Hindlimb muscle (tissue), 1 donor: ENCODE results near the gene SLC16A5. TPM values are rescaled to one million over a fixed set of nuclear protein-coding genes. Genes with fewer than 3 reads are reported as not detected.

Experiments
- DNase-seq: peaks from one replicate; pipeline ENCODE4 v3.0.0-alpha.2; 2013
- polyA plus RNA-seq: library from polyadenylated mRNA; unstranded; fragments of 120-200 nt; gene quantifications from one replicate; pipeline ENCODE4 v1.2.1, GENCODE V29; 2013; ENCODE audit not compliant: insufficient read length

The SLC16A5 gene
- polyA plus RNA-seq, 1 donor: 11.2 TPM

GRCh38 chr17:75087182-75087557, 584 bp upstream of the SLC16A5 start:
- DNase-seq: no peak

GRCh38 chr17:75088465-75089417, 987 bp downstream of the SLC16A5 start:
- DNase-seq: no peak

DNA sequence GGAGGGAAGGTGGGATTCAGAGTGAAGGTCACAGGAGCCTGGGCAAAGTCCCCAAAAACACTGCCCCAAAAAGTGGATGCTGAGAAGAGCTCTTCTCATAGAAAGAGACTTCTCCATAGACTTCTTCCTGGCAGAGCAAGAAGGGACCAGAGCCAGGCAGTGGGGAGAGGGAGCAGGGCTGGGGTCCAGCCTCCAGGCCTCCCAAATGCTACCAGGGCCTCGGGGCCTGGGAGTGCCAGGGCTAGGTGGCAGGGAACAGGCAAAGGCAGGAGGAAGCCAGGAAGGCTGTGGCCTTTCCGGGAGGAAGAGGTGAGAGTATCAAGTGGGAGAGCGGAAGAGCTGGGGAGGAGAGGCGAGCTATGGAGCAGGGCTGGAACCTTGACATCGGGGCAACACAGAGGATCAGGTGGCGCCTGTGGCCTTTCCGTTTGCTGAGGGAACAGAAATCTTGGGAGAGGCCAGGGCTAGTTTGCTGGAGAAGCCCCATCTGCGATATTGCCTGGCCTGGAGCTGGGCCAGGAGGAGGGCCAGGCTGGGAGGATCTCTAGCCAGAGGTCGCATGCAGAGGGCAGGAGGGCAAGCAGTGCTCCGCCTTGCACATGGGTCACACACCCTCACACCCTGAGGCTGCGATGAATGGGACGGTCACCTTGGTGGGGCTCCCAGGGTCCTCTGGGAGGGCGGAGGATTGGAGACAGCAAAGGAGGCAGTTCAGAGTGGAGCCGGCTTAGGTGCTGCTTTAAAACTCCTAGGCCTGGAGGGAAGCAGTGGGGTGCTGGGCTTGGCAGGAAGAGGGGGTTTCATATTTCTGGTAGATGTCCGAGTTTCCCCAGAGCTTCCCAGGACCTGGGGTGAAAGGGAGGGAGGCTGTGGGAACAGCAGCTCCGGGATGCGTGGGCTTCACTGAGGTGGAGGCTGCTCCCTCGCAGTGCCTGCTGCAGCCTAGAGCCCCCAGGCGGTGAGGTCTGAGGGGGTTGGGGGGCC, 3.4 kb downstream of the SLC16A5 start:
- no peak for DNase-seq

GRCh38 chr17:75091855-75092327, 4.1 kb downstream of the SLC16A5 start:
- no peak for DNase-seq

- DNase-seq: no peak
Observed at GRCh38 chr17:75093548-75094158, 5.9 kb downstream of the SLC16A5 start.

DNA sequence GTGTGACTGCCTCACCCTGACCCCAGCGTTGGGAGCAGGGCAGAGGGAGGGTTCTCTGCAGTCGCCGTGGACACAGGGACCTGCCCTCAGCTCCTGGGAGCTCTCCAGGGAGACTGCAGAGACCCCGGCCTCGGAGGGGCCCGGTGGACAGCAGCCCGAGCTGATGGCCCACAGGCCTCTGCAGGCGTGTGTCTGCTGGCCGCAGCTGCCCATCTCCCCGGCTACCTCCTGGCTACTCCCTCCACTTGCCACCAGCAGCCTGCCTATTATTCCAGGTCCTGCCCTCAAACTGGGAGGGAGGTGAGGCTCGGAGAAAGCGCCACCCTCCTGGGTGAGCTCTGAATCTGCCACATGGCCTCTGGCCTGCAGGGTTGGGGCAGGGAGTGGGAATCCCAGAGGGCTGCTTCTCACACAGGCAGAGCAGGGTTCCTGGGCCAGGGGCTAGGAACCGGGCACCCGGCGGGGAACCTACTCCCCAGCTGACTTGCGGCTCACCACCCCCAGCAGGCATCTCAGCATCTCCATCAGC, 7.2 kb downstream of the SLC16A5 start:
- DNase-seq: no peak

DNA sequence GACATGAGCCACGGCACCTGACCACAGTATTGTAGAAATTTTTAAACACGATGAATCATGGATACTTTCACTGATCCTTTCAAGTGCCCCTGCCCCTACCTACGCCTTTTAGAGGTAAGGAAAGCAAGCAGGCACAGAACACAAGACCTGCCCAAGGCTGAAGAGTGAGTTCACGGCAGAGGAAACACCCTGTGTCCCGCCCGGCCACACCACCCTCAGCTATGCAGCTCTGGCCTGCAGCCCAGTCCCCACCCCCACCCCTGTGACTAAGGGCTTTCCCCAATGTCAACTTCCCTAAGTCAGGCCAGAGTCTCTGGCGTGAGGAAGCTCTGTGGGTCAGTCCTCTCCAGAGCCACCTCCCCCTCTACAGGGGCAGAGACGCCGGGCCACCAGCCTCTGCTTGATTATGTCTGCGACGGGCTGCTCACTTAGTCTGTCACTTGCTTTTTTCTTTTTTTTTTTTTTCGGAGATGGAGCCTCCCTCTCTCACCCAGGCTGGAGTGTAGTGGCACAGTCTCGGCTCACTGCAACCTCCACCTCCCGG, 8.4 kb downstream of the SLC16A5 start:
- peak; percentile 48 for DNase-seq

DNA sequence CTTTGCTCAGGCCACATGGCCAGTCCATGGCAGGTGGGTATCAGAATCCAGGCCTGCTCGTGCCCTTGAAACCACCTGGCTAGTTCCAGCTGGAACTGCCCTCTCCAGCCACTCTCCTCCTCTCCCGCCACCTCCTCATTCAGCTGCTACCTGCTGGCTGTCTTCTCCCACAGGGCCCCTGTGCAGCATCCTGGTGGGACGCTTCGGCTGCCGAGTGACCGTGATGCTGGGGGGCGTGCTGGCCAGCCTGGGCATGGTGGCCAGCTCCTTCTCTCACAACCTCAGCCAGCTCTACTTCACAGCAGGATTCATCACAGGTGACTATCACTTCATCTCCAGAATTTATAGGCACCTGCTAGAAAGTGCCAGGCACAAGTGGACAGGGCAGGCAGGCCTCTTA, 10.1 kb downstream of the SLC16A5 start:
- DNase-seq: no peak

DNA sequence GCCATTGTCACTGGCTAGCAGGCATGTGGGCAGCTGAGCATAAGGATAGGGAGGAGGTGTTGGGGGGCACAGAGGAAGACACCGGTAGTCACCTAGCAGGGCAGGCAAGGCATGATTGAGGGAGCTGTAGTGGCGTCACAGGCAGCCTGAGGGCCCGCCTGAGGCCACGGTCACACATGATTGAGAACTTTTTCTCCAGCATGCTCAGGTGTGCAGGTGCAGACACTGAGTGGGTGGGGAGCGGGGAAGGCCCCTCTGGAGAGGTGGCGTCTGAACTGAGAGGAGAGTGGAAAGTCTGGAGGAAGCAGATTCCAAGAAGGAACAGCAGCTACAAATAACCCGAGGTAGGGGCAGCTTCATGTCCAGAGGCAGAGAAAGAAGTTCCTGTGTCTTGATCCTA, 11.1 kb downstream of the SLC16A5 start:
- no peak for DNase-seq

- DNase-seq: no peak
Observed at GRCh38 chr17:75099881-75100595, 12.3 kb downstream of the SLC16A5 start.

GRCh38 chr17:75102385-75102821, 14.6 kb downstream of the SLC16A5 start:
- no peak for DNase-seq

GRCh38 chr17:75103601-75104554, 16.1 kb downstream of the SLC16A5 start:
- DNase-seq: no peak

DNA sequence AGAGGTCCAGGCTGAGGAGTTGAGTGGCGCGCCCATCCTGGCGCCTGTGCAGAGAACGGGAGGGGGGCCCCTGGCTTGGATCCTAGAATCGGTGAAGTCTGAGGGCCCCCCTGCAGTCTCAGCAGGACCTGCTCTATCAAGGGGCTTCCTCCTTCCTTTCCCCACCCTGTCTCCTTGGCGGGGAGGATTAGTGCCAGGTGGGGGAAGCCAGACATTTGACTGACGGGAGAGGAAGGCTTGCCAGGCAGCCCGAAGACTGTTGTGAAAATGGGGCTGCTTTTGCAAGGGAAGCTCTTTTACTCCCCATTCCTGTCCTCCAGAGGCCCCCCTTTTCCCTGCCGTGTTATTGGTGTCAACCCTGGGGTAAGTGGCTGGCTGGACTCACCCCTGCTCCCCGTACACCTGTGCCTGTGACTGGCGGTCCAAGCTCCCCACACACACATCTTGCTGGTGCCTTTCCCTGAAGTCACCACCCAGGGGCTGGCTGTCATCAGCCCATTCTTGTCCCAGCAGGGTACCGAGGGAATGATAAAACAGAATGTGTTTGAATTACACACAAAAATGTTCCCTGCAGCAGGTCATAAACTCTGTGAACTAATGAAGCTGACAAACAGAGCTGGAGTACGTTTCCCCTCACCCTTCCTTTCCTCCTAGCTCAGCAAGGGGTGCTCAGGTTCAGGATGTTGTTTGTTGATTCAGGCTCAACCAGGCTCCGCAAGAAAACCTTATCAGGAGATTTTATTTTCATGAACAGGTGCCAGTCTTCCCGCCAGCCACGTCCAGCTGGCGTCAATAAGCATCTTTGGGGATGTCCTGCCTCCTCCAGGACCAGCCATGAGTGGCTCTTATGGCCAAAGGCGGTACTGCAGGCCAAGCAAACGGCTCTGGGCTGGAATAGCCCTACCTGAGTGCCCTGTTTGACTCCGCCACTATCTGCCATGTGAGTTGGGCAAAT, 17.6 kb downstream of the SLC16A5 start:
- no peak for DNase-seq

GRCh38 chr17:75108193-75108592, 20.4 kb downstream of the SLC16A5 start:
- no peak for DNase-seq

DNA sequence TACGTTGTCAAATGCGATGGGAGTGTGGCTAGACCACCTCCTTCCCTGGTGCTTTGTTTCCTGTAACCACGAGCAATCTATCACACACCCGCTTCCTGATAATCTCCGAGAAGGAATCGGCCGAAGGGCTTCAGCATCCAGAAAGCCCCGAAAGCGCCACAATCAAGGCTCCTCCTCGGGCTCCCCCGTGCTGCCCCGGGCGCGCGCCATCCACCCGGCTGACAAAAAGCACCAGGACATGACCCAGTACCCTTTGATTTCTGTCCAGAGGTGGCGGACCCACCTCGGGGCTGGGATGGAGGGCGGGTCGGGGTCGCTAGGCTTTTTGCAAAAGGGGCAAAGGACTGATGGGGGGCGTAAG, 21.3 kb downstream of the SLC16A5 start:
- no peak for DNase-seq

DNA sequence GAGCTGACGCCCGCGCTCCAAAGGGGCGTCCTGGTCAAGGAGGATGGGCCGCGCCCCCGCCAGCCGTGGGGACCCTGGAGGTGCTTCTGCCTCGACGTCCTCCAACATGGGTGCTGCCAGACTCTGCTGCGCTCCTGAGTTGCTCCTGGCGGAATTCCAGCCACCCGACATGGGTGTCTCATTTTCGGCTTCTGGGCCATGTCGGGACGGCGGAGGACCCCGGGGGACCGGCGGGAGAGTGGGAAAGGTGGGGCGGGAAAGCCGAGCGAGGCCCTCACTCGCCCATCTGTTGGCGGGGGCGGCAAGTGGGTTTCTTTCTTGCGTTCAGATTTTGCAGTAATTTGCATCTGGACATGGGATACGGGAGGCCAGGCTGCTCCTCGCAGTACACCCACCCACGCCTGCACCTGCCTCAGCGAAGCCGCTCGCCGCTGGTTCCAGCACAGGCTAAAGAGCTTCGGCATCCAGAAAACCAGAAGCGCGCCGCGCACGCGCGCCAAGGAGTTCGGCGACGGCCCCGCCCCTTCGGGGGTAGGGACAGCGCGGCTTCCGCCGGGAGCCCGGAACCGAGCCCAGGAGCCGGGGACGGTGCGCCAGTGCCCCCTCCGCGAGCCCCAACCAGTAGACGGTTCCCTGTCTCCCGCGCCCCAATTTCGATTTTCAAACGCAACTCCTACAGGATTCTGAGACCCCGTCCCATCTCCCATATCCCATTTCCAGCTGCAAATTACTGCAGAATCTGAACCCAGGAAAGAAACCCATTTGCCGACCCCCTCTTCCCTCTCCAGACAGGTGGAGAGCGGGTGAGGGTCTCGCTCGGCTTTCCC, 21.9 kb downstream of the SLC16A5 start, which contains the start of gene ARMC7:
ARMC7 (plus strand) TSS at position 563 of the 827 bp plus-strand sequence. CDS start 320 bp downstream, outside the sequence.
- DNase-seq: peak; percentile 92

GRCh38 chr17:75110234-75110937, 22.6 kb downstream of the SLC16A5 start:
- no peak for DNase-seq
